ENCODE data around the gene KIF21A.
A peak's percentile ranks its signal among the peaks of the same experiment; 100 is the strongest.

Gene KIF21A

GRCh38 chr12:39393179-39393578 is 49.7 kb downstream of the KIF21A start:
- DNase-seq: no peak
- in situ Hi-C loops (cut with MboI; ENCODE audit: low pct_unique_long_range_greater_than_20kb, low sequenced_read_pairs): no loop called here

- in situ Hi-C loops (cut with MboI; ENCODE audit: low pct_unique_long_range_greater_than_20kb, low sequenced_read_pairs): no loop called here
- DNase-seq: no peak
Observed at GRCh38 chr12:39392154-39392925, 50.6 kb downstream of the KIF21A start.

- no peak for DNase-seq
- in situ Hi-C loops (cut with MboI; ENCODE audit: low pct_unique_long_range_greater_than_20kb, low sequenced_read_pairs): no loop called here
Observed at GRCh38 chr12:39390752-39391151, 52.2 kb downstream of the KIF21A start.

- DNase-seq: no peak
- in situ Hi-C loops (cut with MboI; ENCODE audit: low pct_unique_long_range_greater_than_20kb, low sequenced_read_pairs): no loop called here
Observed at GRCh38 chr12:39389399-39390150, 53.3 kb downstream of the KIF21A start.

- in situ Hi-C loops (cut with MboI; ENCODE audit: low pct_unique_long_range_greater_than_20kb, low sequenced_read_pairs): no loop called here
Observed at GRCh38 chr12:39386335-39386734, 56.6 kb downstream of the KIF21A start.

GRCh38 chr12:39383114-39383513 is 59.8 kb downstream of the KIF21A start:
- DNase-seq: no peak

More at GRCh38 chr12:39386335-39386734, 56.6 kb downstream of the KIF21A start:
- DNase-seq: no peak

GRCh38 chr12:39380090-39380489 is 62.8 kb downstream of the KIF21A start:
- in situ Hi-C loops (cut with MboI; ENCODE audit: low pct_unique_long_range_greater_than_20kb, low sequenced_read_pairs): no loop called here
- no peak for DNase-seq

More at GRCh38 chr12:39383114-39383513, 59.8 kb downstream of the KIF21A start:
- in situ Hi-C loops (cut with MboI; ENCODE audit: low pct_unique_long_range_greater_than_20kb, low sequenced_read_pairs): no loop called here

GRCh38 chr12:39378341-39378740 is 64.6 kb downstream of the KIF21A start:
- in situ Hi-C loops (cut with MboI; ENCODE audit: low pct_unique_long_range_greater_than_20kb, low sequenced_read_pairs): no loop called here

GRCh38 chr12:39375206-39375808 is 67.6 kb downstream of the KIF21A start:
- peak; percentile 37 for DNase-seq
- in situ Hi-C loops (cut with MboI; ENCODE audit: low pct_unique_long_range_greater_than_20kb, low sequenced_read_pairs): no loop called here

More at GRCh38 chr12:39378341-39378740, 64.6 kb downstream of the KIF21A start:
- DNase-seq: peak; percentile 82

GRCh38 chr12:39372929-39373328 is 70.0 kb downstream of the KIF21A start:
- peak; percentile 74 for DNase-seq
- in situ Hi-C loops (cut with MboI; ENCODE audit: low pct_unique_long_range_greater_than_20kb, low sequenced_read_pairs): no loop called here

GRCh38 chr12:39372204-39372925 is 70.6 kb downstream of the KIF21A start:
- no peak for DNase-seq
- in situ Hi-C loops (cut with MboI; ENCODE audit: low pct_unique_long_range_greater_than_20kb, low sequenced_read_pairs): no loop called here

GRCh38 chr12:39369756-39370155 is 73.2 kb downstream of the KIF21A start:
- in situ Hi-C loops (cut with MboI; ENCODE audit: low pct_unique_long_range_greater_than_20kb, low sequenced_read_pairs): no loop called here

GRCh38 chr12:39368891-39369290 is 74.0 kb downstream of the KIF21A start:
- no peak for DNase-seq

More at GRCh38 chr12:39369756-39370155, 73.2 kb downstream of the KIF21A start:
- no peak for DNase-seq

GRCh38 chr12:39368096-39368495 is 74.8 kb downstream of the KIF21A start:
- no peak for DNase-seq
- in situ Hi-C loops (cut with MboI; ENCODE audit: low pct_unique_long_range_greater_than_20kb, low sequenced_read_pairs): no loop called here

More at GRCh38 chr12:39368891-39369290, 74.0 kb downstream of the KIF21A start:
- in situ Hi-C loops (cut with MboI; ENCODE audit: low pct_unique_long_range_greater_than_20kb, low sequenced_read_pairs): no loop called here

GRCh38 chr12:39367494-39367893 is 75.4 kb downstream of the KIF21A start:
- DNase-seq: no peak
- in situ Hi-C loops (cut with MboI; ENCODE audit: low pct_unique_long_range_greater_than_20kb, low sequenced_read_pairs): no loop called here

- in situ Hi-C loops (cut with MboI; ENCODE audit: low pct_unique_long_range_greater_than_20kb, low sequenced_read_pairs): no loop called here
- DNase-seq: no peak
Observed at GRCh38 chr12:39365364-39366001, 77.4 kb downstream of the KIF21A start.

- DNase-seq: no peak
- in situ Hi-C loops (cut with MboI; ENCODE audit: low pct_unique_long_range_greater_than_20kb, low sequenced_read_pairs): no loop called here
Observed at GRCh38 chr12:39364196-39364595, 78.7 kb downstream of the KIF21A start.

GRCh38 chr12:39359645-39360044 is 83.3 kb downstream of the KIF21A start:
- no peak for DNase-seq
- in situ Hi-C loops (cut with MboI; ENCODE audit: low pct_unique_long_range_greater_than_20kb, low sequenced_read_pairs): no loop called here

- in situ Hi-C loops (cut with MboI; ENCODE audit: low pct_unique_long_range_greater_than_20kb, low sequenced_read_pairs): no loop called here
- DNase-seq: no peak
Observed at GRCh38 chr12:39357041-39357440, 85.9 kb downstream of the KIF21A start.
